ENCODE data around the gene C2CD4A.
A peak's percentile ranks its signal among the peaks of the same experiment; 100 is the strongest.

The C2CD4A gene

GRCh38 chr15:62119227-62119864 lies 52.6 kb downstream of the C2CD4A start:
- TF ChIP-seq, protein P1, sequence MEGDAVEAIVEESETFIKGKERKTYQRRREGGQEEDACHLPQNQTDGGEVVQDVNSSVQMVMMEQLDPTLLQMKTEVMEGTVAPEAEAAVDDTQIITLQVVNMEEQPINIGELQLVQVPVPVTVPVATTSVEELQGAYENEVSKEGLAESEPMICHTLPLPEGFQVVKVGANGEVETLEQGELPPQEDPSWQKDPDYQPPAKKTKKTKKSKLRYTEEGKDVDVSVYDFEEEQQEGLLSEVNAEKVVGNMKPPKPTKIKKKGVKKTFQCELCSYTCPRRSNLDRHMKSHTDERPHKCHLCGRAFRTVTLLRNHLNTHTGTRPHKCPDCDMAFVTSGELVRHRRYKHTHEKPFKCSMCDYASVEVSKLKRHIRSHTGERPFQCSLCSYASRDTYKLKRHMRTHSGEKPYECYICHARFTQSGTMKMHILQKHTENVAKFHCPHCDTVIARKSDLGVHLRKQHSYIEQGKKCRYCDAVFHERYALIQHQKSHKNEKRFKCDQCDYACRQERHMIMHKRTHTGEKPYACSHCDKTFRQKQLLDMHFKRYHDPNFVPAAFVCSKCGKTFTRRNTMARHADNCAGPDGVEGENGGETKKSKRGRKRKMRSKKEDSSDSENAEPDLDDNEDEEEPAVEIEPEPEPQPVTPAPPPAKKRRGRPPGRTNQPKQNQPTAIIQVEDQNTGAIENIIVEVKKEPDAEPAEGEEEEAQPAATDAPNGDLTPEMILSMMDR (IDR thresholded peaks at IDR 0.05; ENCODE audit: low read depth, low read length, missing control alignments): no peak
- H3K4me3 ChIP-seq (replicated peaks; ENCODE audit: low read depth, low read length): peak overlapping the region; percentile 22; the same call in 1 of the 2 replicates
- DNase-seq (ENCODE audit: extremely low read depth, low read depth): peak; percentile 87

- no peak for DNase-seq (ENCODE audit: extremely low read depth, low read depth)
- H3K4me3 ChIP-seq (replicated peaks; ENCODE audit: low read depth, low read length): no peak overlapping the region
- TF ChIP-seq, protein P1 (IDR thresholded peaks at IDR 0.05; ENCODE audit: low read depth, low read length, missing control alignments): no peak
Observed at GRCh38 chr15:62119874-62120273, 53.1 kb downstream of the C2CD4A start.
